ENCODE measurements around the gene IFNL4.

The IFNL4 gene

DNA sequence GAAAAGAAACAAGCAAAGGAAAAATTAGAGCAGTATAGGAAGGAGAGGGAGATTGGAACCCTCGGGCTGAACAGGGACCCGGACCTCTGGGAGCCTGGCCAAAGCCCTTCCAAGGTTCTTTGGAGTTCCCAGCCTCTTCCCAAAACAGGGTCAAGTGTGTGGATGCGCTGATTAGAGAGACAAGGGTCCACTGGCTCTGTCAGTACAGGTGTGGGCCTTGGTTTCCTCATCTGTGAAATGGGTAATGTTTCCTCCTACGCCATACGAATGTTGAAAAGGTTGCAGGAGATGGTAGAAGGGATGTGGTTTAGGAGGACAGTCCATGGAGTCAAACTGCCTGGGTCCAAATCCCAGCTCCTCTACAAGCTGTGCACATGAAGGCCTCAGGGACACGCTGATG is 42.5 kb downstream of the IFNL4 start:
- TF ChIP-seq TAF1 (IDR thresholded peaks at IDR 0.05; ENCODE audit: borderline replicate concordance, insufficient read depth, low read length) = no peak
- TF ChIP-seq FOXP2 (optimal IDR thresholded peaks at IDR 0.05; ENCODE audit: borderline replicate concordance, extremely low read depth, extremely low read length, insufficient read depth) = no peak
- no peak for TF ChIP-seq POLR2AphosphoS5 (IDR thresholded peaks at IDR 0.05; ENCODE audit: low read depth, low read length)
- TF ChIP-seq SIN3A (IDR thresholded peaks at IDR 0.05; ENCODE audit: borderline replicate concordance, insufficient read depth, low read length) = no peak
- no peak for TF ChIP-seq REST (IDR thresholded peaks at IDR 0.05; ENCODE audit: insufficient read depth in 1 of 2, low read depth in 2 of 2, low read length in 2 of 2)

GRCh38 chr19:39205449-39205764 is 43.2 kb downstream of the IFNL4 start:
- TF ChIP-seq FOXP2 (optimal IDR thresholded peaks at IDR 0.05; ENCODE audit: borderline replicate concordance, extremely low read depth, extremely low read length, insufficient read depth) = no peak
- no peak for TF ChIP-seq TAF1 (IDR thresholded peaks at IDR 0.05; ENCODE audit: borderline replicate concordance, insufficient read depth, low read length)
- TF ChIP-seq REST (IDR thresholded peaks at IDR 0.05; ENCODE audit: insufficient read depth in 1 of 2, low read depth in 2 of 2, low read length in 2 of 2) = no peak
- no peak for TF ChIP-seq POLR2AphosphoS5 (IDR thresholded peaks at IDR 0.05; ENCODE audit: low read depth, low read length)
- TF ChIP-seq SIN3A (IDR thresholded peaks at IDR 0.05; ENCODE audit: borderline replicate concordance, insufficient read depth, low read length) = no peak

GRCh38 chr19:39203372-39204341 is 45.0 kb downstream of the IFNL4 start, which contains the start of gene SYCN:
TSS of gene SYCN (minus strand) at chr19:39204263. CDS start at chr19:39204254, 9 bp downstream.
- TF ChIP-seq TAF1 (IDR thresholded peaks at IDR 0.05; ENCODE audit: borderline replicate concordance, insufficient read depth, low read length) (no peak), REST (IDR thresholded peaks at IDR 0.05; ENCODE audit: insufficient read depth in 1 of 2, low read depth in 2 of 2, low read length in 2 of 2) (no peak), FOXP2 (optimal IDR thresholded peaks at IDR 0.05; ENCODE audit: borderline replicate concordance, extremely low read depth, extremely low read length, insufficient read depth) (no peak), SIN3A (IDR thresholded peaks at IDR 0.05; ENCODE audit: borderline replicate concordance, insufficient read depth, low read length) (no peak)

GRCh38 chr19:39202998-39203355 is 45.7 kb downstream of the IFNL4 start:
- TF ChIP-seq FOXP2 (optimal IDR thresholded peaks at IDR 0.05; ENCODE audit: borderline replicate concordance, extremely low read depth, extremely low read length, insufficient read depth) = no peak
- TF ChIP-seq REST (IDR thresholded peaks at IDR 0.05; ENCODE audit: insufficient read depth in 1 of 2, low read depth in 2 of 2, low read length in 2 of 2) = no peak
- no peak for TF ChIP-seq TAF1 (IDR thresholded peaks at IDR 0.05; ENCODE audit: borderline replicate concordance, insufficient read depth, low read length)
- no peak for TF ChIP-seq SIN3A (IDR thresholded peaks at IDR 0.05; ENCODE audit: borderline replicate concordance, insufficient read depth, low read length)
- no peak for TF ChIP-seq POLR2AphosphoS5 (IDR thresholded peaks at IDR 0.05; ENCODE audit: low read depth, low read length)
